H1 (cell line): Measurements from ENCODE around the gene SELENOV.
A peak's percentile ranks its signal among the peaks of the same experiment; 100 is the strongest.

Source experiments
- E2F6 ChIP-seq: IDR thresholded peaks from 2 replicates; pipeline ENCODE4 v1.6.1; 2012; ENCODE audit warnings: inconsistent platforms
- EZH2 ChIP-seq: fragments of 200-600 bp; sonication (generic); IDR thresholded peaks from 2 replicates; pipeline ENCODE4 v1.7.1; 2012; ENCODE audit warnings: low read depth, mild to moderate bottlenecking, moderate library complexity, low read length, inconsistent platforms; ENCODE audit not compliant: severe bottlenecking
- GABPA ChIP-seq: IDR thresholded peaks from 2 replicates; pipeline ENCODE4 v1.6.1; 2011; ENCODE audit warnings: mild to moderate bottlenecking, low read length, moderate library complexity, borderline replicate concordance; ENCODE audit not compliant: insufficient read depth
- JUN ChIP-seq: IDR thresholded peaks from 2 replicates; pipeline ENCODE4 v1.6.1; 2011; ENCODE audit warnings: low read depth, mild to moderate bottlenecking, improper control_type of control experiment, low read length
- POLR2A ChIP-seq, 2 experiments: IDR thresholded peaks; 1 replicate in 1 of 2; 2 replicates in 1 of 2; pipeline ENCODE4 v1.6.1; 2011; ENCODE audit warnings: low read depth in 2 of 2, low read length in 2 of 2, mild to moderate bottlenecking in 2 of 2; ENCODE audit errors: control extremely low read depth in 1 of 2
- POLR2AphosphoS5 ChIP-seq: IDR thresholded peaks from 2 replicates; pipeline ENCODE4 v1.6.1; 2011; ENCODE audit warnings: low read depth, low read length
- RAD21 ChIP-seq, 2 experiments: IDR thresholded peaks in 1 of 2; conservative IDR thresholded peaks in 1 of 2; 2 replicates each; pipeline ENCODE4 v1.6.1; 2011; ENCODE audit warnings: low read depth in 2 of 2, low read length in 2 of 2, improper control_type of control experiment in 1 of 2, inconsistent platforms in 1 of 2, mild to moderate bottlenecking in 1 of 2, moderate library complexity in 1 of 2
- TCF12 ChIP-seq: IDR thresholded peaks from 2 replicates; pipeline ENCODE4 v1.6.1; 2011; ENCODE audit warnings: low read depth, mild to moderate bottlenecking, low read length
- TEAD4 ChIP-seq: IDR thresholded peaks from 2 replicates; pipeline ENCODE4 v1.6.1; 2012; ENCODE audit warnings: low read depth, low read length, inconsistent platforms, mixed read lengths
- ZNF274 ChIP-seq: IDR thresholded peaks from 2 replicates; pipeline ENCODE4 v1.7.0; 2012; ENCODE audit warnings: low read length, borderline replicate concordance; ENCODE audit errors: extremely low read depth
- TF ChIP-seq, protein P1 (sequence below), 3 experiments: IDR thresholded peaks; 1 replicate in 2 of 3; 2 replicates in 1 of 3; pipeline versions ENCODE4 v1.5.1 to v1.6.1; 2011; ENCODE audit warnings: low read length in 3 of 3, mild to moderate bottlenecking in 3 of 3, inconsistent platforms in 2 of 3, low read depth in 1 of 3, moderate library complexity in 1 of 3; ENCODE audit not compliant: insufficient read depth in 1 of 3; ENCODE audit errors: control extremely low read depth in 1 of 3

GRCh38 chr19:39469036-39469435 lies 45.9 kb upstream of the SELENOV start:
- TF ChIP-seq, protein P1, sequence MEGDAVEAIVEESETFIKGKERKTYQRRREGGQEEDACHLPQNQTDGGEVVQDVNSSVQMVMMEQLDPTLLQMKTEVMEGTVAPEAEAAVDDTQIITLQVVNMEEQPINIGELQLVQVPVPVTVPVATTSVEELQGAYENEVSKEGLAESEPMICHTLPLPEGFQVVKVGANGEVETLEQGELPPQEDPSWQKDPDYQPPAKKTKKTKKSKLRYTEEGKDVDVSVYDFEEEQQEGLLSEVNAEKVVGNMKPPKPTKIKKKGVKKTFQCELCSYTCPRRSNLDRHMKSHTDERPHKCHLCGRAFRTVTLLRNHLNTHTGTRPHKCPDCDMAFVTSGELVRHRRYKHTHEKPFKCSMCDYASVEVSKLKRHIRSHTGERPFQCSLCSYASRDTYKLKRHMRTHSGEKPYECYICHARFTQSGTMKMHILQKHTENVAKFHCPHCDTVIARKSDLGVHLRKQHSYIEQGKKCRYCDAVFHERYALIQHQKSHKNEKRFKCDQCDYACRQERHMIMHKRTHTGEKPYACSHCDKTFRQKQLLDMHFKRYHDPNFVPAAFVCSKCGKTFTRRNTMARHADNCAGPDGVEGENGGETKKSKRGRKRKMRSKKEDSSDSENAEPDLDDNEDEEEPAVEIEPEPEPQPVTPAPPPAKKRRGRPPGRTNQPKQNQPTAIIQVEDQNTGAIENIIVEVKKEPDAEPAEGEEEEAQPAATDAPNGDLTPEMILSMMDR (IDR thresholded peaks at IDR 0.05; ENCODE audit: control extremely low read depth in 1 of 3, insufficient read depth in 1 of 3, low read depth in 1 of 3, low read length in 3 of 3) = peak in 1 of 3 experiments; percentile 4; a peak in 1 of 4 replicates
- TF ChIP-seq E2F6 = no peak
- no peak for TF ChIP-seq JUN
- no peak for TF ChIP-seq RAD21 (IDR thresholded peaks at IDR 0.05 in 1 of 2, conservative IDR thresholded peaks at IDR 0.05 in 1 of 2; ENCODE audit: low read depth in 2 of 2, low read length in 2 of 2)
- no peak for TF ChIP-seq POLR2AphosphoS5
- TF ChIP-seq TCF12 = no peak
- TF ChIP-seq EZH2 = no peak
- no peak for TF ChIP-seq TEAD4
- TF ChIP-seq POLR2A (IDR thresholded peaks at IDR 0.05; ENCODE audit: control extremely low read depth in 1 of 2, low read depth in 2 of 2, low read length in 2 of 2) = no peak
- no peak for TF ChIP-seq GABPA
- no peak for TF ChIP-seq ZNF274
